ENCODE data around the gene CHRNA1. TPM values are rescaled to one million over a fixed set of nuclear protein-coding genes. Genes with fewer than 3 reads are reported as not detected.

CHRNA1 gene
- polyA plus RNA-seq, 1 of the 3 experiments (the other 2 are of a cell fraction) = 0.02 TPM

DNA sequence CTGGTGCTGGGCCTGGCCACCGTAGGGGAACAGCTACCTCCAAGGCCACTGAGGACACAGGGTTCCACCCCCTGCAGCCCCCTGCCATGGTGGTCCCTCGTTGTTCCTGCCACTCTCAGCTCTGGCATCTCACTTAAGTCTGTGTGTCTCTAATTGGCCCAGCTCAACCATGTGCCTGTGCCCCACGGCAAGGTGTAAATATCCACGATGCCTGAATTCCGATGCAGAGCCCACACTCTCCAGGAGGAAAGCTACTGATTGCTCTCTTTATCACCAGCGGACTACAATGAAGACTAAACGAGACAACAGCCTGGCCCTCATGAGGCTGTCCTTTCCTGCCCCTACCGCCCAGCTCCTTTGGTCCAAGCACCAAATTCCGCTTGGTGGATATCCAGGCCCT lies 17.0 kb upstream of the CHRNA1 start:
- H4K20me1 ChIP-seq (ENCODE audit: insufficient read depth) = no peaks in the 10 kb centered on the region
- H3K4me1 ChIP-seq (ENCODE audit: control insufficient read depth in 1 of 2, insufficient read depth in 2 of 2, low read depth in 1 of 2, low read length in 1 of 2) = peaks cover 35 to 41% of the 10 kb centered on the region in 2 experiments
- H3K79me2 ChIP-seq (ENCODE audit: insufficient read depth) = no peaks in the 10 kb centered on the region
- WGBS (ENCODE audit: low lambda C conversion rate) = 97% methylated on average over 8 of the region's 9 CpGs
- no peak for TF ChIP-seq MXI1 (IDR thresholded peaks at IDR 0.05; ENCODE audit: low read depth, low read length)
- no peak for TF ChIP-seq YY1 (IDR thresholded peaks at IDR 0.05; ENCODE audit: low read depth)
- no peak for TF ChIP-seq RAD21 (IDR thresholded peaks at IDR 0.05; ENCODE audit: low read length)
- TF ChIP-seq USF1 (IDR thresholded peaks at IDR 0.05; ENCODE audit: borderline replicate concordance, low read depth) = no peak
- no peak for TF ChIP-seq RFX5 (IDR thresholded peaks at IDR 0.05; ENCODE audit: low read length)
- no peak for TF ChIP-seq NFIC (IDR thresholded peaks at IDR 0.05; ENCODE audit: borderline replicate concordance)
- TF ChIP-seq, protein P1, sequence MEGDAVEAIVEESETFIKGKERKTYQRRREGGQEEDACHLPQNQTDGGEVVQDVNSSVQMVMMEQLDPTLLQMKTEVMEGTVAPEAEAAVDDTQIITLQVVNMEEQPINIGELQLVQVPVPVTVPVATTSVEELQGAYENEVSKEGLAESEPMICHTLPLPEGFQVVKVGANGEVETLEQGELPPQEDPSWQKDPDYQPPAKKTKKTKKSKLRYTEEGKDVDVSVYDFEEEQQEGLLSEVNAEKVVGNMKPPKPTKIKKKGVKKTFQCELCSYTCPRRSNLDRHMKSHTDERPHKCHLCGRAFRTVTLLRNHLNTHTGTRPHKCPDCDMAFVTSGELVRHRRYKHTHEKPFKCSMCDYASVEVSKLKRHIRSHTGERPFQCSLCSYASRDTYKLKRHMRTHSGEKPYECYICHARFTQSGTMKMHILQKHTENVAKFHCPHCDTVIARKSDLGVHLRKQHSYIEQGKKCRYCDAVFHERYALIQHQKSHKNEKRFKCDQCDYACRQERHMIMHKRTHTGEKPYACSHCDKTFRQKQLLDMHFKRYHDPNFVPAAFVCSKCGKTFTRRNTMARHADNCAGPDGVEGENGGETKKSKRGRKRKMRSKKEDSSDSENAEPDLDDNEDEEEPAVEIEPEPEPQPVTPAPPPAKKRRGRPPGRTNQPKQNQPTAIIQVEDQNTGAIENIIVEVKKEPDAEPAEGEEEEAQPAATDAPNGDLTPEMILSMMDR (IDR thresholded peaks at IDR 0.05) = no peak
- TF ChIP-seq FOXM1 (IDR thresholded peaks at IDR 0.05; ENCODE audit: low read depth) = no peak
- TF ChIP-seq RCOR1 (IDR thresholded peaks at IDR 0.05; ENCODE audit: low read length) = no peak
- H3F3A ChIP-seq (replicated peaks; ENCODE audit: insufficient read depth) = peaks cover 3% of the 10 kb centered on the region
- no peak overlapping the region for H2AFZ ChIP-seq (ENCODE audit: low read depth)
- H3K4me3 ChIP-seq (ENCODE audit: low read depth in 2 of 2, low read length in 1 of 2) = no peak overlapping the region
- ChIA-PET POLR2A (interaction anchor here (0.6 kb wide), 1 partner anchor 26 kb away, joined by 4 read pairs; no protein-coding TSS in a partner anchor), CTCF (interaction anchor here (0.6 to 13.9 kb wide), 6 partner anchors 9 to 208 kb away, joined by 3 to 316 read pairs (median 4); no protein-coding TSS in a partner anchor)
- no peak overlapping the region for H3K9ac ChIP-seq
- H3K9me2 ChIP-seq = no peaks in the 10 kb centered on the region
- no peaks in the 10 kb centered on the region for H3K27me3 ChIP-seq (ENCODE audit: insufficient read depth)
- H3K36me3 ChIP-seq (replicated peaks in 1 of 2; ENCODE audit: control insufficient read depth in 1 of 2, insufficient read depth in 2 of 2, low read length in 1 of 2) = no peaks in the 10 kb centered on the region
- no peak for DNase-seq
- H3K27ac ChIP-seq (ENCODE audit: low read depth in 2 of 2, low read length in 1 of 2) = no peak overlapping the region
- no peak overlapping the region for H3K4me2 ChIP-seq
- no peaks in the 10 kb centered on the region for H3K9me3 ChIP-seq

DNA sequence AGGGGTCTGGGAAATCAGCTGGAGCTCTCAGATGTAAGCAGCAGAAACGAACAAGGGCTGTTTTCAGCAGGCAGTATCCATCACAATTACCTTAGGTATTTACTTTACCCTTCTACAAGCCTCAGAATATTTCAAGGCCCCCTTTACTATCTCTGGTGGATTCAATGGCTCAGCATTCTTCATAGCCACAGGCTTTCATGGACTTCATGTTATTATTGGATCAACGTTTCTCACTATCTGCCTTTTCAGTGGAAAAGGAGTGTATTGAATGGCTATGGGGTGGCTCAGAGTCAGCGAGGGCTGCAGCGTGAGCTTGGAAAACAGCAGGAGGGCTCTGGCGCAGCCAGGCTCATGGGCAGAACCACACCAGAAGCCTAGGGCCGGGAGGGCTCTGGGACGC lies 16.6 kb upstream of the CHRNA1 start:
- Histone ChIP-seq H3K9me2 (no peaks in the 10 kb centered on the region), H3K4me1 (ENCODE audit: control insufficient read depth in 1 of 2, insufficient read depth in 2 of 2, low read depth in 1 of 2, low read length in 1 of 2) (peaks cover 32 to 41% of the 10 kb centered on the region in 2 experiments), H3K36me3 (replicated peaks in 1 of 2; ENCODE audit: control insufficient read depth in 1 of 2, insufficient read depth in 2 of 2, low read length in 1 of 2) (no peaks in the 10 kb centered on the region), H4K20me1 (ENCODE audit: insufficient read depth) (no peaks in the 10 kb centered on the region), H2AFZ (ENCODE audit: low read depth) (no peak overlapping the region), H3K4me2 (no peak overlapping the region), H3K9ac (no peak overlapping the region), H3K27ac (ENCODE audit: low read depth in 2 of 2, low read length in 1 of 2) (no peak overlapping the region), H3K9me3 (no peaks in the 10 kb centered on the region), H3K27me3 (ENCODE audit: insufficient read depth) (no peaks in the 10 kb centered on the region), H3F3A (replicated peaks; ENCODE audit: insufficient read depth) (no peaks in the 10 kb centered on the region), H3K4me3 (ENCODE audit: low read depth in 2 of 2, low read length in 1 of 2) (no peak overlapping the region), H3K79me2 (ENCODE audit: insufficient read depth) (no peaks in the 10 kb centered on the region)
- CTCF ChIA-PET = interaction anchor here (0.6 to 13.9 kb wide), 5 partner anchors 9 to 208 kb away, joined by 3 to 316 read pairs (median 4); no protein-coding TSS in a partner anchor
- POLR2A ChIA-PET = interaction anchor here (0.6 kb wide), 1 partner anchor 27 kb away, joined by 4 read pairs; no protein-coding TSS in a partner anchor
- DNase-seq = no peak
- TF ChIP-seq MEF2A (IDR thresholded peaks at IDR 0.05; ENCODE audit: borderline replicate concordance, low read depth) = no peak
- WGBS (ENCODE audit: low lambda C conversion rate) = 87% methylated on average over 7 of the region's 7 CpGs
